ENCODE results near the gene ADI1. TPM values are rescaled to one million over a fixed set of nuclear protein-coding genes. Genes with fewer than 3 reads are reported as not detected.
A peak's percentile ranks its signal among the peaks of the same experiment; 100 is the strongest.
"Not testable (repeated sequence)": the region's sequence is repeated elsewhere in the genome, so short reads cannot be mapped to it uniquely, and the experiment has no call there.

Gene ADI1
- total RNA-seq, 2 donors from 2014 or later, result 18.8 to 22.3 TPM

- ATAC-seq (no peak), DNase-seq (no peak)
- 21 to 23% methylated on average over 3 of the region's 3 CpGs for WGBS, 2 donors
- Histone ChIP-seq H3K4me3 (peak overlapping the region; percentile 53 to 99), H3K9me3 (no peaks in the 10 kb centered on the region), H3K27me3 (no peaks in the 10 kb centered on the region), H3K36me3 (replicated peaks in 1 of 2; ENCODE audit: insufficient read depth in 1 of 2, low read depth in 2 of 2) (peaks cover 0 to 2% of the 10 kb centered on the region in 2 donors), H3K27ac (peak overlapping the region; percentile 93 to 99 (median 98)), H3K4me1 (peaks cover 36% of the 10 kb centered on the region)
- intact Hi-C loops (cut with DNase I), result no loop called here
- no peak for TF ChIP-seq POLR2A (IDR thresholded peaks at IDR 0.05)
- TF ChIP-seq, protein P1, sequence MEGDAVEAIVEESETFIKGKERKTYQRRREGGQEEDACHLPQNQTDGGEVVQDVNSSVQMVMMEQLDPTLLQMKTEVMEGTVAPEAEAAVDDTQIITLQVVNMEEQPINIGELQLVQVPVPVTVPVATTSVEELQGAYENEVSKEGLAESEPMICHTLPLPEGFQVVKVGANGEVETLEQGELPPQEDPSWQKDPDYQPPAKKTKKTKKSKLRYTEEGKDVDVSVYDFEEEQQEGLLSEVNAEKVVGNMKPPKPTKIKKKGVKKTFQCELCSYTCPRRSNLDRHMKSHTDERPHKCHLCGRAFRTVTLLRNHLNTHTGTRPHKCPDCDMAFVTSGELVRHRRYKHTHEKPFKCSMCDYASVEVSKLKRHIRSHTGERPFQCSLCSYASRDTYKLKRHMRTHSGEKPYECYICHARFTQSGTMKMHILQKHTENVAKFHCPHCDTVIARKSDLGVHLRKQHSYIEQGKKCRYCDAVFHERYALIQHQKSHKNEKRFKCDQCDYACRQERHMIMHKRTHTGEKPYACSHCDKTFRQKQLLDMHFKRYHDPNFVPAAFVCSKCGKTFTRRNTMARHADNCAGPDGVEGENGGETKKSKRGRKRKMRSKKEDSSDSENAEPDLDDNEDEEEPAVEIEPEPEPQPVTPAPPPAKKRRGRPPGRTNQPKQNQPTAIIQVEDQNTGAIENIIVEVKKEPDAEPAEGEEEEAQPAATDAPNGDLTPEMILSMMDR (IDR thresholded peaks at IDR 0.05), result no peak
These were observed 1.3 kb downstream of the ADI1 start for GRCh38 chr2:3517948-3518495.

DNA sequence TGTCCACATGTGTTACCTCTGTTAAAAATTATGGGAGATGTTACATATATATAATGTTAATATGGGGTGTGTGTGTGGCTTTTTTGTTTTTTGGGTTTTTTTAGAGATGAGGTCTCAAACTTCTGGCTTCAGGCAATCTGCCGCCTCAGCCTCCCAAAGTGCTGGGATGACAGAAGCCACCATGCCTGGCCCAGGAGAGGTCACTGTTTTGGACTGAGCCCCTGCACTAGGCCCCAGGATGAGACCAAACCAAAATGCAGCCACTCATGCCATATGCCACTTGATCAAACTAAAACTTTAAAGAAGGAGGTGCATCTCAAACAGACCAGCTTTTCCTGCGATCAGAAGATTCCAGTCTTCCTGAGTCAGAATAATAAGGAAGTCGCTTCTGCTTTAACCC, 2.5 kb downstream of the ADI1 start:
- DNase-seq (no peak), ATAC-seq (no peak)
- no peaks in the 10 kb centered on the region for H3K27me3 ChIP-seq
- WGBS, 2 donors, result 96% methylated on average over 3 of the region's 3 CpGs
- TF ChIP-seq POLR2A (IDR thresholded peaks at IDR 0.05), result no peak
- TF ChIP-seq, protein P1 (IDR thresholded peaks at IDR 0.05), result no peak
- H3K36me3 ChIP-seq (replicated peaks in 1 of 2; ENCODE audit: insufficient read depth in 1 of 2, low read depth in 2 of 2), result peaks cover 0 to 9% of the 10 kb centered on the region in 2 donors
- H3K4me1 ChIP-seq, result peaks cover 30% of the 10 kb centered on the region
- intact Hi-C loops (cut with DNase I), result no loop called here
- H3K4me3 ChIP-seq, result no peak overlapping the region
- H3K27ac ChIP-seq, result no peak overlapping the region
- H3K9me3 ChIP-seq, result no peaks in the 10 kb centered on the region

DNA sequence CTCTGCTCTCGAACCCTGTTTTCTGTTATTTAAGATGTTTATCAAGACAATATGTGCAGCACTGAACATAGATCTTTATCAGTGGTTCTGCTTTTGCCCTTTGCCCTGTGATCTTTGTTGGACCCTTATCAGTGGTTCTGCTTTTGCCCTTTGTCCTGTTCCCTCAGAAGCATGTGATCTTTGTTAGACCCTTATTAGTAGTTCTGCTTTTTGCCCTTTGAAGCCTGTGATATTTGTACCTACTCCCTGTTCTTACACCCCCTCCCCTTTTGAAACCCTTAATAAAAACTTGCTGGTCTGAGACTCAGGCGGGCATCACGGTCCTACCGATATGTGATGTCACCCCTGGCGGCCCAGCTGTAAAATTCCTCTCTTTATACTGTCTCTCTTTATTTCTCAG, 3.9 kb downstream of the ADI1 start:
- WGBS, 2 donors, result 87 to 92% methylated on average over 5 of the region's 5 CpGs
- ATAC-seq; DNase-seq; intact Hi-C loops (cut with DNase I); H3K9me3 ChIP-seq; H3K4me3 ChIP-seq; H3K27me3 ChIP-seq; H3K27ac ChIP-seq: not testable (repeated sequence)
- Histone ChIP-seq H3K36me3 (replicated peaks in 1 of 2; ENCODE audit: insufficient read depth in 1 of 2, low read depth in 2 of 2) (peaks cover 0 to 14% of the 10 kb centered on the region in 2 donors), H3K4me1 (peaks cover 25% of the 10 kb centered on the region)

GRCh38 chr2:3513026-3513810, 6.1 kb downstream of the ADI1 start:
- H3K27ac ChIP-seq, result no peak overlapping the region
- 86 to 88% methylated on average over 3 of the region's 3 CpGs for WGBS, 2 donors
- no peaks in the 10 kb centered on the region for H3K9me3 ChIP-seq
- TF ChIP-seq, protein P1 (IDR thresholded peaks at IDR 0.05), result no peak
- no peak for TF ChIP-seq POLR2A (IDR thresholded peaks at IDR 0.05)
- H3K4me1 ChIP-seq, result peaks cover 14% of the 10 kb centered on the region
- DNase-seq (no peak), ATAC-seq (no peak)
- intact Hi-C loops (cut with DNase I), result no loop called here
- no peaks in the 10 kb centered on the region for H3K27me3 ChIP-seq
- no peak overlapping the region for H3K4me3 ChIP-seq
- H3K36me3 ChIP-seq (replicated peaks in 1 of 2; ENCODE audit: insufficient read depth in 1 of 2, low read depth in 2 of 2), result peaks cover 0 to 14% of the 10 kb centered on the region in 2 donors

DNA sequence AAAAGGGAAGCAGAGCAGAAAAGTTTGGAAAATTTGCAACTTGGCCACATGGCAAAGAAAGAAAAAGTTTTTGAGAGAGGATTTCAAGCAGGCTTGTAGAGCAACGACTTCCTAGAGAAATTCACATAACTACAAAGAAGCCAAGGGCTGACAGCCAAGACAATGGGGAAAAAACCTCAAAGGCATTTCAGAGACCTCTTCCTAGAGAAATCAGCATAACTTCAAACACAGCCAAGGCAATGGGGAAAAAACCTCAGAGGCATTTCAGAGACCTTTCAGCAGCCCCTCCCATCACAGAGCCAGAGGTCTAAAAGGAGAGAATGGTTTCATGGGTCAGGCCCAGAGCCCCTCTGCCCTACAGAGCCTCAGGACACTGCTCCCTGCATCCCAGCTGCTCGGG, 7.2 kb downstream of the ADI1 start:
- no peak for DNase-seq
- Histone ChIP-seq H3K4me1 (peaks cover 4% of the 10 kb centered on the region), H3K27me3 (no peaks in the 10 kb centered on the region), H3K9me3 (no peaks in the 10 kb centered on the region), H3K4me3 (no peak overlapping the region), H3K27ac (no peak overlapping the region), H3K36me3 (replicated peaks in 1 of 2; ENCODE audit: insufficient read depth in 1 of 2, low read depth in 2 of 2) (peaks cover 0 to 14% of the 10 kb centered on the region in 2 donors)
- TF ChIP-seq, protein P1 (IDR thresholded peaks at IDR 0.05), result no peak
- TF ChIP-seq POLR2A (IDR thresholded peaks at IDR 0.05), result no peak
- WGBS, 2 donors, result 78 to 82% methylated on average over 2 of the region's 2 CpGs
- ATAC-seq, result no peak
- intact Hi-C loops (cut with DNase I), result no loop called here

Data from body of pancreas (tissue), 4 donors.